GM12878 (cell line): Measurements from ENCODE around the gene SERPINB10. TPM values are rescaled to one million over a fixed set of nuclear protein-coding genes. Genes with fewer than 3 reads are reported as not detected.

Source experiments
- ATAC-seq: fragments of 200-7000 bp; cut with Tn5 transposase; 3 replicates; pipeline ENCODE4 v1.9.1; 2020; ENCODE audit warnings: mild to moderate bottlenecking, moderate library complexity
- BruUV-seq: library from RNA; stranded (reverse); fragments of 400-500 nt; replicated peaks from 2 replicates; lab custom pipeline; 2021; lab: Mats Ljungman, UMichigan
- CTCF ChIA-PET: fragments of 300-600 bp; sonication (Branson Sonifier 250); formaldehyde crosslinking; extraction: SDS; loops from one replicate; lab custom pipeline; 2021; ENCODE audit warnings: inconsistent platforms; lab: Yijun Ruan, JAX
- POLR2A ChIA-PET: fragments of 350-600 bp; formaldehyde crosslinking; extraction: SDS; loops from one replicate; lab custom pipeline; 2021; ENCODE audit warnings: inconsistent platforms; lab: Charles Lee
- RAD21 ChIA-PET: fragments of 300-600 bp; sonication (Branson Sonifier 250); formaldehyde crosslinking; loops from one replicate; lab custom pipeline; 2023; ENCODE audit warnings: antibody characterized with exemption; ENCODE audit not compliant: unreplicated experiment; lab: Charles Lee
- SMC1A ChIA-PET: fragments of 300-600 bp; sonication (Branson Sonifier 250); formaldehyde crosslinking; loops from one replicate; lab custom pipeline; 2023; ENCODE audit not compliant: unreplicated experiment, uncharacterized antibody; lab: Charles Lee
- DNase-seq: peaks from one replicate; pipeline ENCODE4 v3.0.0-alpha.2; 2011; ENCODE audit warnings: low read depth, low spot score
- FAIRE-seq: peaks from 3 replicates; lab custom pipeline; 2011; peaks lifted over from hg19 to GRCh38; lab: Jason Lieb, UNC
- H2AFZ ChIP-seq: 2 replicates; pipeline ENCODE4 v1.6.0; 2011; ENCODE audit warnings: low read depth, low read length, control low read depth; ENCODE audit not compliant: control insufficient read depth
- H3K27ac ChIP-seq: 2 replicates; pipeline ENCODE4 v1.5.1; 2011; ENCODE audit warnings: control low read depth; ENCODE audit not compliant: control insufficient read depth, insufficient read depth
- H3K27me3 ChIP-seq, 2 experiments: replicated peaks in 1 of 2; 2 replicates each; pipeline versions ENCODE4 v1.6.0 to v1.6.1; 2011; ENCODE audit warnings: low read length in 1 of 2; ENCODE audit not compliant: control insufficient read depth in 2 of 2, insufficient read depth in 2 of 2
- H3K36me3 ChIP-seq, 2 experiments: 2 replicates each; pipeline ENCODE4 v1.5.1; 2011; ENCODE audit warnings: low read length in 1 of 2; ENCODE audit not compliant: control insufficient read depth in 2 of 2, insufficient read depth in 2 of 2
- H3K4me1 ChIP-seq: 2 replicates; pipeline ENCODE4 v1.6.1; 2011; ENCODE audit warnings: mild to moderate bottlenecking, low read length, moderate library complexity, mixed read lengths; ENCODE audit not compliant: control insufficient read depth, insufficient read depth
- H3K4me2 ChIP-seq: 2 replicates; pipeline ENCODE4 v1.6.0; 2011; ENCODE audit warnings: control low read depth; ENCODE audit not compliant: control insufficient read depth, insufficient read depth
- H3K4me3 ChIP-seq: fragments of 200-600 bp; sonication (generic); 2 replicates; pipeline ENCODE4 v1.5.1; 2016
- H3K79me2 ChIP-seq: 2 replicates; pipeline ENCODE4 v1.6.0; 2011; ENCODE audit warnings: low read length; ENCODE audit not compliant: control insufficient read depth, insufficient read depth
- H3K9ac ChIP-seq: 2 replicates; pipeline ENCODE4 v1.8.0; 2011; ENCODE audit warnings: low read length, control low read depth, mixed read lengths; ENCODE audit not compliant: control insufficient read depth, insufficient read depth
- H3K9me3 ChIP-seq: replicated peaks from 3 replicates; pipeline ENCODE4 v1.5.1; 2011; ENCODE audit warnings: mild to moderate bottlenecking, low read length; ENCODE audit not compliant: control insufficient read depth, insufficient read depth
- H4K20me1 ChIP-seq: 2 replicates; pipeline ENCODE4 v1.6.0; 2011; ENCODE audit not compliant: control insufficient read depth, insufficient read depth
- ATF7 ChIP-seq: fragments of 450-650 bp; IDR thresholded peaks from 2 replicates; pipeline ENCODE4 v1.6.1; 2016; ENCODE audit warnings: low read depth, mild to moderate bottlenecking
- BMI1 ChIP-seq: fragments of 450-650 bp; IDR thresholded peaks from 2 replicates; pipeline ENCODE4 v1.6.1; 2016; ENCODE audit warnings: mild to moderate bottlenecking, moderate library complexity, borderline replicate concordance
- CHD1 ChIP-seq: IDR thresholded peaks from 2 replicates; pipeline ENCODE4 v1.6.1; 2012; ENCODE audit warnings: low read depth, low read length, improper control_type of control experiment
- ETV6 ChIP-seq, 2 experiments: fragments of 450-650 bp in 1 of 2; IDR thresholded peaks in 1 of 2; conservative IDR thresholded peaks in 1 of 2; 2 replicates each; pipeline ENCODE4 v1.6.1; 2014; ENCODE audit warnings: antibody characterized with exemption in 1 of 2, borderline replicate concordance in 1 of 2, low read depth in 1 of 2, mild to moderate bottlenecking in 1 of 2, moderate library complexity in 1 of 2
- FOS ChIP-seq: IDR thresholded peaks from 3 replicates; pipeline ENCODE4 v1.6.1; 2011; ENCODE audit warnings: borderline replicate concordance; ENCODE audit not compliant: insufficient read length; ENCODE audit errors: extremely low read depth
- MYC ChIP-seq: IDR thresholded peaks from 2 replicates; pipeline ENCODE4 v1.6.1; 2011; ENCODE audit warnings: mild to moderate bottlenecking, low read length, moderate library complexity, inconsistent platforms; ENCODE audit not compliant: insufficient read depth, insufficient replicate concordance, insufficient read length, severe bottlenecking
- STAT1 ChIP-seq: fragments of 450-650 bp; conservative IDR thresholded peaks from 2 replicates; pipeline ENCODE4 v1.6.1; 2014; ENCODE audit warnings: antibody characterized with exemption, mild to moderate bottlenecking
- TARDBP ChIP-seq: IDR thresholded peaks from 2 replicates; pipeline ENCODE4 v1.6.1; 2016; ENCODE audit warnings: borderline replicate concordance
- ZBTB11 ChIP-seq: fragments of 450-650 bp; formaldehyde crosslinking; IDR thresholded peaks from 2 replicates; pipeline ENCODE4 v1.5.0; 2022; ENCODE audit warnings: mild to moderate bottlenecking, missing genetic modification characterization
- ZBTB40 ChIP-seq: fragments of 450-650 bp; IDR thresholded peaks from 2 replicates; pipeline ENCODE4 v1.6.1; 2016; ENCODE audit warnings: mild to moderate bottlenecking, moderate library complexity, borderline replicate concordance
- in situ Hi-C: fragments of 300-500 bp; cut with MboI; formaldehyde crosslinking; loops from 9 replicates; pipeline ENCODE4 v1.14.3; 2018; ENCODE audit warnings: mixed read lengths
- intact Hi-C: fragments of 100-400 bp; cut with micrococcal nuclease; formaldehyde crosslinking; loops from one replicate; pipeline ENCODE4 v1.14.2; 2022; ENCODE audit not compliant: unreplicated experiment
- polyA plus RNA-seq, 11 experiments: library from polyadenylated mRNA; depleted of rRNA in 4 of 11; unstranded in 6 of 11; stranded (reverse) in 5 of 11; fragments of >200 nt; fragmentation: Nextera tagmentation in 4 of 11; fragmentation: Illumina TruSeq in 1 of 11; extraction: Ambion mirVana in 4 of 11; extraction: Trizol in 1 of 11; gene quantifications; 1 replicate in 1 of 11; 2 replicates in 10 of 11; pipeline versions ENCODE4 v1.2.1 to v1.2.3, GENCODE V29; 2011 to 2016; ENCODE audit warnings: inconsistent platforms in 2 of 11, missing spikeins in 2 of 11, low read depth in 1 of 11
- total RNA-seq, 4 experiments: library from RNA; depleted of rRNA in 3 of 4; stranded (reverse); fragments of >200 nt in 3 of 4; fragmentation: Illumina TruSeq in 1 of 4; extraction: Trizol in 1 of 4; gene quantifications; 2 replicates each; pipeline versions ENCODE4 v1.2.1 to v1.2.3, GENCODE V29; 2013 to 2021
- TF ChIP-seq, protein P1 (sequence below), 3 experiments: IDR thresholded peaks in 2 of 3; conservative IDR thresholded peaks in 1 of 3; 2 replicates each; pipeline ENCODE4 v1.5.1; 2011; ENCODE audit warnings: low read depth in 3 of 3, low read length in 3 of 3, mild to moderate bottlenecking in 3 of 3, control low read depth in 2 of 3, moderate library complexity in 2 of 3, inconsistent platforms in 1 of 3, mixed read lengths in 1 of 3; ENCODE audit not compliant: control insufficient read depth in 2 of 3, insufficient read depth in 1 of 3; ENCODE audit errors: extremely low read depth in 1 of 3
- TF ChIP-seq, protein P2 (sequence below): fragments of 450-650 bp; IDR thresholded peaks from 2 replicates; pipeline ENCODE4 v1.6.1; 2016; ENCODE audit warnings: mild to moderate bottlenecking

SERPINB10 gene
- total and polyA plus RNA-seq, 10 of the 15 experiments (the other 5 are each of a cell fraction or from before 2014, with no cell fraction given): 12.0 to 83.5 (median 24.1) TPM

GRCh38 chr18:63872586-63872985, 35.2 kb upstream of the SERPINB10 start:
- ChIA-PET SMC1A (interaction anchor here (1.4 kb wide), 1 partner anchor 37 kb away, joined by 3 read pairs; no protein-coding TSS in a partner anchor), RAD21 (no interaction called here), POLR2A (interaction anchor here (0.6 kb wide), 1 partner anchor 447 kb away, joined by 5 read pairs; no protein-coding TSS in a partner anchor), CTCF (interaction anchor here (1.5 kb wide), 1 partner anchor 64 kb away, joined by 6 read pairs; no protein-coding TSS in a partner anchor)
- H3K27ac ChIP-seq: no peak overlapping the region
- intact Hi-C loops (no loop called here), in situ Hi-C loops (no loop called here)
- DNase-seq (no peak), ATAC-seq (no peak), FAIRE-seq (no peak)
- no peaks in the 10 kb centered on the region for H3K79me2 ChIP-seq
- H3K4me3 ChIP-seq: no peak overlapping the region
- no peaks in the 10 kb centered on the region for H4K20me1 ChIP-seq
- no TSS peak for BruUV-seq
- no peaks in the 10 kb centered on the region for H3K36me3 ChIP-seq
- H3K9me3 ChIP-seq: no peaks in the 10 kb centered on the region
- no peak overlapping the region for H2AFZ ChIP-seq
- no peaks in the 10 kb centered on the region for H3K4me1 ChIP-seq
- H3K4me2 ChIP-seq: no peak overlapping the region
- no peaks in the 10 kb centered on the region for H3K27me3 ChIP-seq
- no peak overlapping the region for H3K9ac ChIP-seq
- no peak for TF ChIP-seq ZBTB40
- TF ChIP-seq ATF7: no peak
- no peak for TF ChIP-seq STAT1
- TF ChIP-seq CHD1: no peak
- TF ChIP-seq ZBTB11 (CRISPR knock-in tag): no peak
- TF ChIP-seq, protein P1, sequence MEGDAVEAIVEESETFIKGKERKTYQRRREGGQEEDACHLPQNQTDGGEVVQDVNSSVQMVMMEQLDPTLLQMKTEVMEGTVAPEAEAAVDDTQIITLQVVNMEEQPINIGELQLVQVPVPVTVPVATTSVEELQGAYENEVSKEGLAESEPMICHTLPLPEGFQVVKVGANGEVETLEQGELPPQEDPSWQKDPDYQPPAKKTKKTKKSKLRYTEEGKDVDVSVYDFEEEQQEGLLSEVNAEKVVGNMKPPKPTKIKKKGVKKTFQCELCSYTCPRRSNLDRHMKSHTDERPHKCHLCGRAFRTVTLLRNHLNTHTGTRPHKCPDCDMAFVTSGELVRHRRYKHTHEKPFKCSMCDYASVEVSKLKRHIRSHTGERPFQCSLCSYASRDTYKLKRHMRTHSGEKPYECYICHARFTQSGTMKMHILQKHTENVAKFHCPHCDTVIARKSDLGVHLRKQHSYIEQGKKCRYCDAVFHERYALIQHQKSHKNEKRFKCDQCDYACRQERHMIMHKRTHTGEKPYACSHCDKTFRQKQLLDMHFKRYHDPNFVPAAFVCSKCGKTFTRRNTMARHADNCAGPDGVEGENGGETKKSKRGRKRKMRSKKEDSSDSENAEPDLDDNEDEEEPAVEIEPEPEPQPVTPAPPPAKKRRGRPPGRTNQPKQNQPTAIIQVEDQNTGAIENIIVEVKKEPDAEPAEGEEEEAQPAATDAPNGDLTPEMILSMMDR (IDR thresholded peaks at IDR 0.05 in 2 of 3, conservative IDR thresholded peaks at IDR 0.05 in 1 of 3; ENCODE audit: control insufficient read depth in 2 of 3, extremely low read depth in 1 of 3, insufficient read depth in 1 of 3, low read depth in 3 of 3, low read length in 3 of 3): no peak
- TF ChIP-seq BMI1: no peak
- no peak for TF ChIP-seq FOS
- TF ChIP-seq, protein P2, sequence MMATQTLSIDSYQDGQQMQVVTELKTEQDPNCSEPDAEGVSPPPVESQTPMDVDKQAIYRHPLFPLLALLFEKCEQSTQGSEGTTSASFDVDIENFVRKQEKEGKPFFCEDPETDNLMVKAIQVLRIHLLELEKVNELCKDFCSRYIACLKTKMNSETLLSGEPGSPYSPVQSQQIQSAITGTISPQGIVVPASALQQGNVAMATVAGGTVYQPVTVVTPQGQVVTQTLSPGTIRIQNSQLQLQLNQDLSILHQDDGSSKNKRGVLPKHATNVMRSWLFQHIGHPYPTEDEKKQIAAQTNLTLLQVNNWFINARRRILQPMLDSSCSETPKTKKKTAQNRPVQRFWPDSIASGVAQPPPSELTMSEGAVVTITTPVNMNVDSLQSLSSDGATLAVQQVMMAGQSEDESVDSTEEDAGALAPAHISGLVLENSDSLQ: no peak
- no peak for TF ChIP-seq TARDBP
- no peak for TF ChIP-seq ETV6 (conservative IDR thresholded peaks at IDR 0.05 in 1 of 2, IDR thresholded peaks at IDR 0.05 in 1 of 2; ENCODE audit: borderline replicate concordance in 1 of 2, low read depth in 1 of 2)
- TF ChIP-seq MYC: no peak
